Measurements from ENCODE around the gene TOMM20L.

The TOMM20L gene

DNA sequence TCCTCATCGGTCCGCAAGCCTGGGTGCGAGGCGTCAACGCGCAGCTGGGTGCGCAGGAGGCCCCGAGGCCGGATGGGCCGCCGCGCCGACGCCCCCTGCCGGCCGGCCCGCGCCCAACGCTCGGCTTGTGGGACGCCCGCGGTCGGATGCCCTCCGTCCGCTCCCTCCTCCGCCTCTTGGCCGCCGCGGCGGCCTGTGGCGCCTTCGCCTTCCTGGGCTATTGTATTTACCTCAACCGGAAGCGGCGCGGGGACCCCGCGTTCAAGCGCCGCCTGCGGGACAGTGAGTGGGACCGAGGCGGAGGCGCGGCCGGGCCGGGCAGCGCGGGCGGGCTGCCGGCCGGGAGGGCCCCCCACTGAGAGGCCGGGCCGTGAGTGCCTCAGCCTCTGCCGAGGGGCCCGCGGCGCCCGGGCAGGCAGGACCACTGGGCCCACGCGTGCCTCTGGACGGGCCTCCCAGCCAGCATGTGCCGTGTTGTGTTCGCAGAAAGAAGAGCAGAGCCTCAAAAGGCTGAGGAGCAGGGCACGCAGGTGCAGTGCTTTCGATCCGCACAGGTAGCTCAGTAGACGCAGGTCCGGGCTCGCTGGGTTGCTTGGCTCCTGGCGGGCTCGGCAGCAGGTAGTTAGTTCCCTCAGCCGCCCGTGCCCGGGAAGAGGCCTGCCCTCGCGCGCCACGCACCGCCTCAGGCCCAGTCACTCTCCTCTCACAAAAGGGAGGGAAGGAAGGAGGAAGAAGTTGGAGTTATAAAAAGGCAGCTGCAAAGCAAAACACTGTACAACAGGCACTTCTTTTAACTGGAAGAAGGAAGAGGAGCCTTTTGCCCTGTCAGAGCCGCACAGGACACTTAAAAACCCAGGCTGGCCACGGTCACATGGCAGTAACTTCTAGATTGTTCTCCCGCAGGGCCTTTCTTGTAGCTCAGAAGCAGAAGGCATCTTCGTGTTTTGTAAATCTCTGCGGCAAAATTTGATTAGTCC is at the start of gene TOMM20L:
TOMM20L (plus strand) TSS at position 119 of the 977 bp plus-strand sequence; CDS start at position 147, 28 bp downstream.
- Histone ChIP-seq H3F3A (ENCODE audit: insufficient read depth) (peaks cover 3% of the 10 kb centered on the region), H3K9me3 (ENCODE audit: insufficient read depth, low read length) (no peaks in the 10 kb centered on the region), H3K27me3 (ENCODE audit: low read length) (no peaks in the 10 kb centered on the region), H3K27ac (ENCODE audit: low read depth, low read length) (no peak within 1 kb of the TSS; the same call in 1 of the 2 replicates), H2AFZ (ENCODE audit: low read depth, low read length, severe bottlenecking) (peak within 1 kb of the TSS; percentile 99), H3K9ac (ENCODE audit: low read length) (peak within 1 kb of the TSS; percentile 64), H3K4me3 (ENCODE audit: insufficient read depth, low read length, poor library complexity, severe bottlenecking) (peak within 1 kb of the TSS; percentile 54), H4K20me1 (ENCODE audit: low read depth, low read length) (no peaks in the 10 kb centered on the region), H3K4me2 (ENCODE audit: low read depth, low read length, poor library complexity, severe bottlenecking) (peak within 1 kb of the TSS; percentile 66), H3K9me2 (replicated peaks; ENCODE audit: insufficient read depth, low read length) (no peaks in the 10 kb centered on the region), H3K36me3 (ENCODE audit: low read length) (no peaks in the 10 kb centered on the region), H3K79me2 (ENCODE audit: insufficient read depth, low read length) (no peaks in the 10 kb centered on the region)
- TF ChIP-seq, protein P1, sequence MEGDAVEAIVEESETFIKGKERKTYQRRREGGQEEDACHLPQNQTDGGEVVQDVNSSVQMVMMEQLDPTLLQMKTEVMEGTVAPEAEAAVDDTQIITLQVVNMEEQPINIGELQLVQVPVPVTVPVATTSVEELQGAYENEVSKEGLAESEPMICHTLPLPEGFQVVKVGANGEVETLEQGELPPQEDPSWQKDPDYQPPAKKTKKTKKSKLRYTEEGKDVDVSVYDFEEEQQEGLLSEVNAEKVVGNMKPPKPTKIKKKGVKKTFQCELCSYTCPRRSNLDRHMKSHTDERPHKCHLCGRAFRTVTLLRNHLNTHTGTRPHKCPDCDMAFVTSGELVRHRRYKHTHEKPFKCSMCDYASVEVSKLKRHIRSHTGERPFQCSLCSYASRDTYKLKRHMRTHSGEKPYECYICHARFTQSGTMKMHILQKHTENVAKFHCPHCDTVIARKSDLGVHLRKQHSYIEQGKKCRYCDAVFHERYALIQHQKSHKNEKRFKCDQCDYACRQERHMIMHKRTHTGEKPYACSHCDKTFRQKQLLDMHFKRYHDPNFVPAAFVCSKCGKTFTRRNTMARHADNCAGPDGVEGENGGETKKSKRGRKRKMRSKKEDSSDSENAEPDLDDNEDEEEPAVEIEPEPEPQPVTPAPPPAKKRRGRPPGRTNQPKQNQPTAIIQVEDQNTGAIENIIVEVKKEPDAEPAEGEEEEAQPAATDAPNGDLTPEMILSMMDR (IDR thresholded peaks at IDR 0.05; ENCODE audit: insufficient read depth, low read length, poor library complexity, severe bottlenecking), result peak; percentile 83
- no peak for TF ChIP-seq EZH2phosphoT487 (conservative IDR thresholded peaks at IDR 0.05; ENCODE audit: low read length)

DNA sequence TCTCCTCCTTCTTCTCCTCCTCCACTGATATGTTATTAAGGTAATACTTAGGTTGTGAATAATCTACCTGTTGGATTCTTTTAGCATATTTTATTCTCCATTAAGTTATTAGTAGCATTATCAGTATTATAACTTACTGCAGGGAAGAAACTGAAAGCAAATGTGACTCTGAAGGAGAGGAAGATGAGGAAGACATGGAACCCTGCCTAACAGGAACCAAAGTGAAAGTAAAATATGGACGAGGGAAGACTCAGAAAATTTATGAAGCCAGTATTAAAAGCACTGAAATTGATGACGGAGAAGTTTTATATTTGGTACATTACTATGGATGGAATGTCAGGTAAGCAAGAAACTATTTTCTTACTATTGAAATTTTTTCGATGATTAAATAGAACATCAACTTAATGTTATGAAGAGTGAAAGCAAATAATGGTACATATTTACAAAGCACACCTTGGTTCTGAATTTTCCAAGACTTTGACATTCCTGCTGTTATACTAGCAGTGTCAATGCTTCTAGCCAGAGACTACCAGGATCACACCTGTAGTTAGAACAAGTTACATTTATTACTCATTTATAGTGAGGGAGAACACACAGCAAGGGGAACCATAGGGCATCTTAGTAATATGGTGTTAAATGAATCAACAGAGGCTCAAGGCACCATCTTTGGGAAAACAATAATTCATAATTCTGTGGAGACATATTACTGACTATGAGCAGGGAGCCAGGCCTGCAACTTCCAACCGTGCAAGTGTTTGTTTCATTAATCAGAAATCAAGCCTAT is 42.0 kb upstream of the TOMM20L start:
- Histone ChIP-seq H3F3A (ENCODE audit: insufficient read depth) (peaks cover 5% of the 10 kb centered on the region; the same call in 1 of the 2 replicates), H3K36me3 (ENCODE audit: low read length) (peaks cover 43% of the 10 kb centered on the region), H3K4me2 (ENCODE audit: low read depth, low read length, poor library complexity, severe bottlenecking) (no peak overlapping the region), H3K9me3 (ENCODE audit: insufficient read depth, low read length) (no peaks in the 10 kb centered on the region), H2AFZ (ENCODE audit: low read depth, low read length, severe bottlenecking) (no peak overlapping the region), H4K20me1 (ENCODE audit: low read depth, low read length) (no peaks in the 10 kb centered on the region), H3K27ac (ENCODE audit: low read depth, low read length) (no peak overlapping the region), H3K27me3 (ENCODE audit: low read length) (no peaks in the 10 kb centered on the region), H3K9ac (ENCODE audit: low read length) (no peak overlapping the region), H3K79me2 (ENCODE audit: insufficient read depth, low read length) (no peaks in the 10 kb centered on the region), H3K9me2 (replicated peaks; ENCODE audit: insufficient read depth, low read length) (no peaks in the 10 kb centered on the region), H3K4me3 (ENCODE audit: insufficient read depth, low read length, poor library complexity, severe bottlenecking) (no peak overlapping the region)
- TF ChIP-seq, protein P1 (IDR thresholded peaks at IDR 0.05; ENCODE audit: insufficient read depth, low read length, poor library complexity, severe bottlenecking), result no peak
- TF ChIP-seq EZH2phosphoT487 (conservative IDR thresholded peaks at IDR 0.05; ENCODE audit: low read length), result no peak

DNA sequence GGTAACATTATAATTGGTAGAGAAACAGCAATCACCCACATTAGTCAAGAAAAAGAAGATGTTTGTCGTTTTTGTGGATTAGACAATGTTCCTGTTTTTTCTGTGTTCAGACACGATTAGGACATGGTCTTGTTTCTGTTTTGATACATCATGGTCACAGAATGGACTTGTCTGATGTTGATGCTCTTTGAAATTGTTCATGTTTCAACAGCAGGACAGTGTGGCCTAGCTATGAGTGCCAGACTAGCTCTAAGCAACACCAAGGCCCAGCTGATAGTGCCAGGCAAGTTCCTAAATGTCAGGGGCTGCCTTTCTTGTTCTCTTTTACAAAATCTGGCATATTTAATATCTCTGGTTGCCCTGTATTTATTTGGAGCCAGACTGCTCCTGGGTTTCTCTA is 40.9 kb upstream of the TOMM20L start:
- Histone ChIP-seq H3K79me2 (ENCODE audit: insufficient read depth, low read length) (no peaks in the 10 kb centered on the region), H3K4me2 (ENCODE audit: low read depth, low read length, poor library complexity, severe bottlenecking) (no peak overlapping the region), H3K27me3 (ENCODE audit: low read length) (no peaks in the 10 kb centered on the region), H3K36me3 (ENCODE audit: low read length) (peaks cover 38% of the 10 kb centered on the region), H3K9me3 (ENCODE audit: insufficient read depth, low read length) (no peaks in the 10 kb centered on the region), H3K9me2 (replicated peaks; ENCODE audit: insufficient read depth, low read length) (no peaks in the 10 kb centered on the region), H3K4me3 (ENCODE audit: insufficient read depth, low read length, poor library complexity, severe bottlenecking) (no peak overlapping the region), H3F3A (ENCODE audit: insufficient read depth) (peaks cover 5% of the 10 kb centered on the region; the same call in 1 of the 2 replicates), H2AFZ (ENCODE audit: low read depth, low read length, severe bottlenecking) (no peak overlapping the region), H3K27ac (ENCODE audit: low read depth, low read length) (no peak overlapping the region), H3K9ac (ENCODE audit: low read length) (no peak overlapping the region), H4K20me1 (ENCODE audit: low read depth, low read length) (no peaks in the 10 kb centered on the region)
- TF ChIP-seq EZH2phosphoT487 (conservative IDR thresholded peaks at IDR 0.05; ENCODE audit: low read length), result no peak
- TF ChIP-seq, protein P1 (IDR thresholded peaks at IDR 0.05; ENCODE audit: insufficient read depth, low read length, poor library complexity, severe bottlenecking), result no peak

Data from SU-DHL-6 (cell line).